ENCODE data around the gene NLGN3.

The NLGN3 gene

DNA sequence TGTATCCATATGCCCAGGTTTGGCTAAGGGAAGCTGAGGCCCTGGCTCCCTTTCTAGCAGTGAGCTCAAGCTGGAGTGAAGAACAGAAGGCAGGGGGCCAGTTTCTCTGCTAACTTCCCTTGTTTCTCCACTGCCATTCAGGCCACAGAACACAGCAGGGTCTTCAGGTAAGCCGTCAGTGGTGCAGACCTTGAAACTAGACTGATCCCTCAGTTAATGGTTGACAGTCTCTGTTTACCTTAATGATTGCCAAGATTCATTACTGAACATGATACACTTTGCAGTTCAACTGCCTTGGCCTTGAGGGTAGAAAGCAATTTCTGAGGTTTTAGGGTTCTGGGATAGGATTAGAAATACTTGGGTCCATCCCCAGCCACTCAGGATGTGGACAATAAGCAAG lies 69.5 kb downstream of the NLGN3 start:
- no peak for DNase-seq (ENCODE audit: low read depth in 2 of 2)

GRCh38 chrX:71214604-71215337 lies 70.1 kb downstream of the NLGN3 start:
- DNase-seq (ENCODE audit: low read depth in 2 of 2), result no peak

GRCh38 chrX:71215338-71215912 lies 70.8 kb downstream of the NLGN3 start:
- DNase-seq (ENCODE audit: low read depth in 2 of 2), result no peak

DNA sequence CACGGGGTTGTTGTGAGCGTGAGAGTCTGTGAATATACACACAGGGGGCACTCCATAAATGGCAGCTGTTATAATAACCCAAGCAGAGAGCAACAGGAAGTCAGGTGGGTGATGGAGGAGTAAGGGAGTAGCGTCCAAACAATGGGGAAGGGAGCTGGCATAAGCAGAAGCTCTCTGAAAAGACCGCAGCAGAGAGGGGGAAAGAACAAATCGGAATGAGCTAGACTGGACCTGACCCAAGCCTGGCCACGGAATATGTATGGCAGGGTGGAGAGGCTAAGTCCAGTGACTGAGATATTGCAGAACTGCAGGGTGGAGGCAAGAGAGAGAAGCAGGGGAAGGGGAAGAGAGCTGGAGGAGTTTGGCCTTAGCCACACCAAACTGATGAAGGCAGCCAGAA lies 71.8 kb downstream of the NLGN3 start:
- DNase-seq (ENCODE audit: low read depth in 2 of 2), result no peak

- no peak for DNase-seq (ENCODE audit: low read depth in 2 of 2)
These were observed 72.7 kb downstream of the NLGN3 start for GRCh38 chrX:71217298-71217697.
